ENCODE data around the gene ZNF536.
"Not testable (repeated sequence)": the region's sequence is repeated elsewhere in the genome, so short reads cannot be mapped to it uniquely, and the experiment has no call there.

The ZNF536 gene

GRCh38 chr19:30411714-30412113 is 39.5 kb downstream of the ZNF536 start:
- TF ChIP-seq CTCF (IDR thresholded peaks at IDR 0.05) (no peak), ZFX (IDR thresholded peaks at IDR 0.05; ENCODE audit: borderline replicate concordance) (no peak)
- H3K27ac ChIP-seq, result no peak overlapping the region

GRCh38 chr19:30416375-30416774 is 44.2 kb downstream of the ZNF536 start:
- TF ChIP-seq ZFX (IDR thresholded peaks at IDR 0.05; ENCODE audit: borderline replicate concordance) (no peak), CTCF (IDR thresholded peaks at IDR 0.05) (no peak)
- H3K27ac ChIP-seq, result no peak overlapping the region

GRCh38 chr19:30417166-30417565 is 45.0 kb downstream of the ZNF536 start:
- not testable (repeated sequence) for H3K27ac ChIP-seq

GRCh38 chr19:30419568-30420180 is 47.5 kb downstream of the ZNF536 start:
- TF ChIP-seq CTCF (IDR thresholded peaks at IDR 0.05), result no peak
- TF ChIP-seq ZFX (IDR thresholded peaks at IDR 0.05; ENCODE audit: borderline replicate concordance), result no peak
- H3K27ac ChIP-seq, result no peak overlapping the region

- no peak overlapping the region for H3K27ac ChIP-seq
- TF ChIP-seq ZFX (IDR thresholded peaks at IDR 0.05; ENCODE audit: borderline replicate concordance) (no peak), CTCF (IDR thresholded peaks at IDR 0.05) (no peak)
Measured at GRCh38 chr19:30420316-30420715, 48.1 kb downstream of the ZNF536 start.

GRCh38 chr19:30420881-30421280 is 48.7 kb downstream of the ZNF536 start:
- TF ChIP-seq ZFX (IDR thresholded peaks at IDR 0.05; ENCODE audit: borderline replicate concordance), result no peak
- TF ChIP-seq CTCF (IDR thresholded peaks at IDR 0.05), result no peak
- no peak overlapping the region for H3K27ac ChIP-seq

- TF ChIP-seq ZFX (IDR thresholded peaks at IDR 0.05; ENCODE audit: borderline replicate concordance) (no peak), CTCF (IDR thresholded peaks at IDR 0.05) (no peak)
- H3K27ac ChIP-seq, result no peak overlapping the region
Measured at GRCh38 chr19:30421571-30421970, 49.4 kb downstream of the ZNF536 start.

- H3K27ac ChIP-seq, result no peak overlapping the region
- no peak for TF ChIP-seq CTCF (IDR thresholded peaks at IDR 0.05)
- TF ChIP-seq ZFX (IDR thresholded peaks at IDR 0.05; ENCODE audit: borderline replicate concordance), result no peak
Measured at GRCh38 chr19:30423481-30423880, 51.3 kb downstream of the ZNF536 start.
